Ascending aorta (tissue), 2 donors: Measurements from ENCODE around the gene ATP2A1. TPM values are rescaled to one million over a fixed set of nuclear protein-coding genes. Genes with fewer than 3 reads are reported as not detected.

Experiments
- DNase-seq, 2 donors: peaks; one replicate each; pipeline ENCODE4 v3.0.0-alpha.2; 2019; ENCODE audit warnings: low spot score in 2 of 2
- H3K27ac ChIP-seq, 2 donors: fragments of 200-600 bp; sonication (generic); one replicate each; pipeline ENCODE4 v1.5.1; 2016 to 2017; ENCODE audit warnings: mild to moderate bottlenecking in 1 of 2
- H3K27me3 ChIP-seq: fragments of 200-600 bp; sonication (generic); one replicate; pipeline ENCODE4 v1.5.1; 2017
- H3K36me3 ChIP-seq, 2 donors: fragments of 200-600 bp; sonication (generic); one replicate each; pipeline ENCODE4 v1.5.1; 2016
- H3K4me1 ChIP-seq, 2 donors: fragments of 200-600 bp; sonication (generic); one replicate each; pipeline ENCODE4 v1.5.1; 2016 to 2017; ENCODE audit warnings: mild to moderate bottlenecking in 1 of 2
- H3K4me3 ChIP-seq, 2 donors: fragments of 200-600 bp; sonication (generic); one replicate each; pipeline ENCODE4 v1.5.1; 2016 to 2017; ENCODE audit warnings: mild to moderate bottlenecking in 1 of 2
- H3K9me3 ChIP-seq, 2 donors: fragments of 200-600 bp; sonication (generic); one replicate each; pipeline ENCODE4 v1.5.1; 2016
- intact Hi-C: fragments of 100-400 bp; cut with DNase I; formaldehyde crosslinking; loops from one replicate; pipeline ENCODE4 v1.15.1; 2023
- total RNA-seq: library from RNA; depleted of rRNA; stranded (reverse); fragments of >200 nt; gene quantifications from one replicate; pipeline ENCODE4 v1.1.0, GENCODE V29; 2016
- TF ChIP-seq, protein P1 (sequence below), 3 experiments: fragments of 200-600 bp in 2 of 3; fragments of 450-650 bp in 1 of 3; sonication (generic) in 2 of 3; IDR thresholded peaks; one replicate each; pipeline ENCODE4 v1.5.1; 2016 to 2019; ENCODE audit warnings: antibody characterized with exemption in 3 of 3, mild to moderate bottlenecking in 1 of 3, moderate library complexity in 1 of 3

ATP2A1 gene
- total RNA-seq, 1 donor from 2014 or later = not detected

- intact Hi-C loops = no loop called here
- Histone ChIP-seq H3K36me3 (no peaks in the 10 kb centered on the region), H3K27me3 (no peaks in the 10 kb centered on the region), H3K4me1 (no peaks in the 10 kb centered on the region), H3K27ac (no peak overlapping the region), H3K4me3 (no peak overlapping the region), H3K9me3 (no peaks in the 10 kb centered on the region)
- no peak for DNase-seq
- TF ChIP-seq, protein P1, sequence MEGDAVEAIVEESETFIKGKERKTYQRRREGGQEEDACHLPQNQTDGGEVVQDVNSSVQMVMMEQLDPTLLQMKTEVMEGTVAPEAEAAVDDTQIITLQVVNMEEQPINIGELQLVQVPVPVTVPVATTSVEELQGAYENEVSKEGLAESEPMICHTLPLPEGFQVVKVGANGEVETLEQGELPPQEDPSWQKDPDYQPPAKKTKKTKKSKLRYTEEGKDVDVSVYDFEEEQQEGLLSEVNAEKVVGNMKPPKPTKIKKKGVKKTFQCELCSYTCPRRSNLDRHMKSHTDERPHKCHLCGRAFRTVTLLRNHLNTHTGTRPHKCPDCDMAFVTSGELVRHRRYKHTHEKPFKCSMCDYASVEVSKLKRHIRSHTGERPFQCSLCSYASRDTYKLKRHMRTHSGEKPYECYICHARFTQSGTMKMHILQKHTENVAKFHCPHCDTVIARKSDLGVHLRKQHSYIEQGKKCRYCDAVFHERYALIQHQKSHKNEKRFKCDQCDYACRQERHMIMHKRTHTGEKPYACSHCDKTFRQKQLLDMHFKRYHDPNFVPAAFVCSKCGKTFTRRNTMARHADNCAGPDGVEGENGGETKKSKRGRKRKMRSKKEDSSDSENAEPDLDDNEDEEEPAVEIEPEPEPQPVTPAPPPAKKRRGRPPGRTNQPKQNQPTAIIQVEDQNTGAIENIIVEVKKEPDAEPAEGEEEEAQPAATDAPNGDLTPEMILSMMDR (IDR thresholded peaks at IDR 0.05) = no peak
These were observed 19.5 kb downstream of the ATP2A1 start for GRCh38 chr16:28897826-28898225.

- Histone ChIP-seq H3K27ac (no peak overlapping the region), H3K36me3 (no peaks in the 10 kb centered on the region), H3K4me1 (no peaks in the 10 kb centered on the region), H3K27me3 (no peaks in the 10 kb centered on the region), H3K9me3 (no peaks in the 10 kb centered on the region), H3K4me3 (no peak overlapping the region)
- TF ChIP-seq, protein P1 (IDR thresholded peaks at IDR 0.05) = no peak
- DNase-seq = no peak
- intact Hi-C loops = no loop called here
These were observed 20.0 kb downstream of the ATP2A1 start for GRCh38 chr16:28898266-28898665.

- intact Hi-C loops = no loop called here
- no peak for DNase-seq
- H3K4me1 ChIP-seq = no peaks in the 10 kb centered on the region
- H3K36me3 ChIP-seq = no peaks in the 10 kb centered on the region
- TF ChIP-seq, protein P1 (IDR thresholded peaks at IDR 0.05) = no peak
- H3K27ac ChIP-seq = no peak overlapping the region
- no peaks in the 10 kb centered on the region for H3K9me3 ChIP-seq
- no peak overlapping the region for H3K4me3 ChIP-seq
- no peaks in the 10 kb centered on the region for H3K27me3 ChIP-seq
These were observed 20.7 kb downstream of the ATP2A1 start for GRCh38 chr16:28898942-28899341.

- DNase-seq = no peak
- peaks cover 4 to 6% of the 10 kb centered on the region in 2 donors for H3K36me3 ChIP-seq
- no peaks in the 10 kb centered on the region for H3K27me3 ChIP-seq
- no peaks in the 10 kb centered on the region for H3K4me1 ChIP-seq
- H3K9me3 ChIP-seq = no peaks in the 10 kb centered on the region
- H3K27ac ChIP-seq = no peak overlapping the region
- TF ChIP-seq, protein P1 (IDR thresholded peaks at IDR 0.05) = no peak
- no peak overlapping the region for H3K4me3 ChIP-seq
- intact Hi-C loops = no loop called here
These were observed 21.7 kb downstream of the ATP2A1 start for GRCh38 chr16:28899882-28900590.

- Histone ChIP-seq H3K9me3 (no peaks in the 10 kb centered on the region), H3K36me3 (peaks cover 7 to 10% of the 10 kb centered on the region in 2 donors), H3K27ac (no peak overlapping the region), H3K27me3 (no peaks in the 10 kb centered on the region), H3K4me1 (no peaks in the 10 kb centered on the region), H3K4me3 (no peak overlapping the region)
- intact Hi-C loops = no loop called here
- TF ChIP-seq, protein P1 (IDR thresholded peaks at IDR 0.05) = no peak
- no peak for DNase-seq
These were observed 22.3 kb downstream of the ATP2A1 start for GRCh38 chr16:28900601-28901000.
